Neural progenitor cell (in vitro differentiated cells): ENCODE results near the gene ZCCHC7.

Source experiments
- EZH2 ChIP-seq: fragments of 200-600 bp; sonication (generic); IDR thresholded peaks from 2 replicates; pipeline ENCODE4 v1.6.1; 2017; ENCODE audit warnings: antibody characterized with exemption, mild to moderate bottlenecking, moderate library complexity
- EZH2phosphoT487 ChIP-seq: fragments of 200-600 bp; sonication (generic); IDR thresholded peaks from 2 replicates; pipeline ENCODE4 v1.6.1; 2017; ENCODE audit warnings: antibody characterized with exemption
- TF ChIP-seq, protein P1 (sequence below): fragments of 200-600 bp; sonication (generic); IDR thresholded peaks from 2 replicates; pipeline ENCODE4 v1.5.1; 2017; ENCODE audit warnings: antibody characterized with exemption, mild to moderate bottlenecking

GRCh38 chr9:37404590-37404989 lies 284.2 kb downstream of the ZCCHC7 start:
- TF ChIP-seq EZH2phosphoT487: no peak
- TF ChIP-seq, protein P1, sequence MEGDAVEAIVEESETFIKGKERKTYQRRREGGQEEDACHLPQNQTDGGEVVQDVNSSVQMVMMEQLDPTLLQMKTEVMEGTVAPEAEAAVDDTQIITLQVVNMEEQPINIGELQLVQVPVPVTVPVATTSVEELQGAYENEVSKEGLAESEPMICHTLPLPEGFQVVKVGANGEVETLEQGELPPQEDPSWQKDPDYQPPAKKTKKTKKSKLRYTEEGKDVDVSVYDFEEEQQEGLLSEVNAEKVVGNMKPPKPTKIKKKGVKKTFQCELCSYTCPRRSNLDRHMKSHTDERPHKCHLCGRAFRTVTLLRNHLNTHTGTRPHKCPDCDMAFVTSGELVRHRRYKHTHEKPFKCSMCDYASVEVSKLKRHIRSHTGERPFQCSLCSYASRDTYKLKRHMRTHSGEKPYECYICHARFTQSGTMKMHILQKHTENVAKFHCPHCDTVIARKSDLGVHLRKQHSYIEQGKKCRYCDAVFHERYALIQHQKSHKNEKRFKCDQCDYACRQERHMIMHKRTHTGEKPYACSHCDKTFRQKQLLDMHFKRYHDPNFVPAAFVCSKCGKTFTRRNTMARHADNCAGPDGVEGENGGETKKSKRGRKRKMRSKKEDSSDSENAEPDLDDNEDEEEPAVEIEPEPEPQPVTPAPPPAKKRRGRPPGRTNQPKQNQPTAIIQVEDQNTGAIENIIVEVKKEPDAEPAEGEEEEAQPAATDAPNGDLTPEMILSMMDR: no peak
- TF ChIP-seq EZH2: no peak
